Fibroblast of the aortic adventitia (primary cell): Measurements from ENCODE around the gene GARIN5A. TPM values are rescaled to one million over a fixed set of nuclear protein-coding genes. Genes with fewer than 3 reads are reported as not detected.

Source experiments
- DNase-seq: peaks from one replicate; pipeline ENCODE4 v3.0.0-alpha.2; 2010; ENCODE audit warnings: low read depth
- H3K4me3 ChIP-seq: 2 replicates; pipeline ENCODE4 v1.5.1; 2011; ENCODE audit warnings: low read depth, mild to moderate bottlenecking, control low read depth, low read length, moderate library complexity
- total RNA-seq: library from RNA; depleted of rRNA; stranded (reverse); fragments of >200 nt; gene quantifications from 2 replicates; pipeline ENCODE4 v1.2.3, GENCODE V29; 2012; ENCODE audit warnings: low replicate concordance
- TF ChIP-seq, protein P1 (sequence below): IDR thresholded peaks from 2 replicates; pipeline ENCODE4 v1.5.1; 2011; ENCODE audit warnings: mild to moderate bottlenecking, low read length, control low read depth, inconsistent platforms; ENCODE audit not compliant: insufficient read depth

GARIN5A gene
- total RNA-seq, 1 donor = not detected

- DNase-seq = no peak
- no peak overlapping the region for H3K4me3 ChIP-seq
- TF ChIP-seq, protein P1, sequence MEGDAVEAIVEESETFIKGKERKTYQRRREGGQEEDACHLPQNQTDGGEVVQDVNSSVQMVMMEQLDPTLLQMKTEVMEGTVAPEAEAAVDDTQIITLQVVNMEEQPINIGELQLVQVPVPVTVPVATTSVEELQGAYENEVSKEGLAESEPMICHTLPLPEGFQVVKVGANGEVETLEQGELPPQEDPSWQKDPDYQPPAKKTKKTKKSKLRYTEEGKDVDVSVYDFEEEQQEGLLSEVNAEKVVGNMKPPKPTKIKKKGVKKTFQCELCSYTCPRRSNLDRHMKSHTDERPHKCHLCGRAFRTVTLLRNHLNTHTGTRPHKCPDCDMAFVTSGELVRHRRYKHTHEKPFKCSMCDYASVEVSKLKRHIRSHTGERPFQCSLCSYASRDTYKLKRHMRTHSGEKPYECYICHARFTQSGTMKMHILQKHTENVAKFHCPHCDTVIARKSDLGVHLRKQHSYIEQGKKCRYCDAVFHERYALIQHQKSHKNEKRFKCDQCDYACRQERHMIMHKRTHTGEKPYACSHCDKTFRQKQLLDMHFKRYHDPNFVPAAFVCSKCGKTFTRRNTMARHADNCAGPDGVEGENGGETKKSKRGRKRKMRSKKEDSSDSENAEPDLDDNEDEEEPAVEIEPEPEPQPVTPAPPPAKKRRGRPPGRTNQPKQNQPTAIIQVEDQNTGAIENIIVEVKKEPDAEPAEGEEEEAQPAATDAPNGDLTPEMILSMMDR = no peak
Observed at GRCh38 chr19:50435221-50435620, 41.4 kb downstream of the GARIN5A start.

DNA sequence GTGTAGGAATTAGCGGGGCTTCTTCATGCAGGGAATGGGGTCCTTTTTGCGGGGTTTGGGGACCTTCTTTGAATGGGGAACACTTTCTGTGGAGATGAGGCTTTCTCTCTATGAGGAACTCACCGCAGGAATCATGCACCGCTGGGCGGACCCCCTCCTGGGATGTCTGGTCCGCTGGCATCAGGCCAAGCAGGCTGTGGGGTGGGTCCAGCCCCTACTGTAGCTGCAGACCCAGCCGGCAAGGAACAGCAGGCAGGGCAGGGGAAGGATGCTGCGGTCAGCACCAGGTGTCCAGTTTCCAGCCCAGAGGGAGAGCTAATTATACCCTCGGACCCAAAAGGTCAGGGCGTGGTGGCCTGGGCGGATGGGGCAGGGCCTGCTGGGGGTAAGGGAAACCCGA, 42.1 kb downstream of the GARIN5A start:
- H3K4me3 ChIP-seq = no peak overlapping the region
- TF ChIP-seq, protein P1 = no peak
- no peak for DNase-seq

DNA sequence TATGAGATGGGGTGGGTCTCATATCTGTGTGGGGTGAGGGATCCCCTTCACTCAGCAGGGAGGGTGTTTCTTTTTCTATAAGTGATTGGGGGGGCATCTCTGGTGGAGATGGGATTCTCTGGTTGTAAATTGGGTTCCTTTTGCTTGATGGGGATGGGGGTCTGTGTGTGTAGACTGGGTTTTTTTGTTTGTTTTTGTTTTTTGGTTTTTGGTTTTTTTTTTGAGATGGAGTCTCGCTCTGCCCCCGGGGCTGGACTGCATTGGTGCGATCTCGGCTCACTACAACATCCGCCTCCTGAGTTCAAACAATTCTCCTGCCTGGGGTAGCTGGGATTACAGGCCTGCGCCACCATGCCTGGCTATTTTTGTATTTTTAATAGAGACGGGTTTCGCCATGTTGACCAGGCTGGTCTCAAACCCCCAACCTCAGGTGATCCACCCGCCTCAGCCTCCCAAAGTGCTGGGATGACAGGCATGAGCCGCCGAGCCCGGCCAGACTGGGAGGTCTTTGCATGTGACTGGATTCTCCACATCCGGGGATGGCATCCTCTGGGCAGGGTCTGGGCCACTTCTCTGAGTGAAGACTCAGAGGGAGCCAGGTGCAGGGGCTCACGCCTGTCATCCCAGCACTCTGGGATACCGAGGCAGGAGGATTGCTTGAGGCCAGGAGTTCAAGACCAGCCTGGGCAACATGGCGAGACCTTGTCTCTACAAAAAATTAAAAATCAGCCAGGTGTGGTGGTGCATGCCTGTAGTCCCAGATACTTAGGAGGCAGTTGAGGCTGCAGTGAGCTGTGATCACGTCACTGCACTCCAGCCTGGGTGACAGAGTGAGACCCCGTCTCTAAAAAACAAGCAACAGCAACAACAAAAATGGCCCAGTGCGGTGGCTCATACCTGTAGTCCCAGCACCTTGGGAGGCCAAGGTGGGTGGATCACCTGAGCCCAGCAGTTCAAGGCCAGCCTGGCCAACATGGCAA, 43.2 kb downstream of the GARIN5A start:
- no peak for DNase-seq
- TF ChIP-seq, protein P1 = no peak
- no peak overlapping the region for H3K4me3 ChIP-seq

GRCh38 chr19:50432221-50433028, 44.2 kb downstream of the GARIN5A start, which contains the start of gene MYBPC2:
MYBPC2 (plus strand) TSS chr19:50432892; CDS start chr19:50432954, 62 bp downstream.
- DNase-seq = no peak
- H3K4me3 ChIP-seq = peak within 1 kb of the TSS; percentile 69
- TF ChIP-seq, protein P1 = no peak

- TF ChIP-seq, protein P1 = no peak
- peak; percentile 67 for DNase-seq
- peak overlapping the region; percentile 69 for H3K4me3 ChIP-seq
Observed at GRCh38 chr19:50431343-50432220, 45.1 kb downstream of the GARIN5A start.

GRCh38 chr19:50430888-50431342, 45.7 kb downstream of the GARIN5A start:
- peak overlapping the region; percentile 69 for H3K4me3 ChIP-seq
- TF ChIP-seq, protein P1 = no peak
- DNase-seq = no peak
